PC-9 (cell line): ENCODE data around the gene COX5A. TPM values are rescaled to one million over a fixed set of nuclear protein-coding genes. Genes with fewer than 3 reads are reported as not detected.

Experiments used
- BruUV-seq: library from RNA; stranded (reverse); fragments of 400-500 nt; replicated peaks from 2 replicates; lab custom pipeline; 2021; lab: Mats Ljungman, UMichigan
- CTCF ChIA-PET: fragments of 300-600 bp; sonication (Branson Sonifier 250); formaldehyde crosslinking; loops from one replicate; lab custom pipeline; 2022; ENCODE audit warnings: antibody characterized with exemption; lab: Charles Lee
- POLR2A ChIA-PET: fragments of 300-600 bp; sonication (Branson Sonifier 250); formaldehyde crosslinking; loops from one replicate; lab custom pipeline; 2022; ENCODE audit warnings: antibody characterized with exemption; ENCODE audit not compliant: unreplicated experiment; lab: Charles Lee
- DNase-seq, 2 experiments: peaks; one replicate each; pipeline versions ENCODE4 v3.0.0 to v3.0.0-alpha.2; 2015 to 2022; ENCODE audit warnings: mixed read lengths in 1 of 2
- H2AFZ ChIP-seq: fragments of 200-600 bp; sonication (generic); 2 replicates; pipeline ENCODE4 v1.8.1; 2017; ENCODE audit warnings: antibody characterized with exemption
- H3F3A ChIP-seq: fragments of 200-600 bp; sonication (generic); 2 replicates; pipeline ENCODE4 v1.8.1; 2017; ENCODE audit warnings: antibody characterized with exemption, mild to moderate bottlenecking, low read depth; ENCODE audit not compliant: insufficient read depth
- H3K27ac ChIP-seq: fragments of 200-600 bp; sonication (generic); 2 replicates; pipeline ENCODE4 v1.6.1; 2016; ENCODE audit warnings: mixed run types
- H3K27me3 ChIP-seq: fragments of 200-600 bp; sonication (generic); 2 replicates; pipeline ENCODE4 v1.6.1; 2016; ENCODE audit warnings: low read depth, mixed run types; ENCODE audit not compliant: insufficient read depth
- H3K36me3 ChIP-seq: fragments of 200-600 bp; sonication (generic); 2 replicates; pipeline ENCODE4 v1.6.1; 2016; ENCODE audit warnings: low read depth, mixed run types
- H3K4me1 ChIP-seq: fragments of 200-600 bp; sonication (generic); replicated peaks from 2 replicates; pipeline ENCODE4 v1.6.1; 2016; ENCODE audit warnings: mixed run types; ENCODE audit not compliant: insufficient read depth
- H3K4me2 ChIP-seq: fragments of 200-600 bp; sonication (generic); 2 replicates; pipeline ENCODE4 v1.6.1; 2017; ENCODE audit warnings: mixed run types
- H3K4me3 ChIP-seq: fragments of 200-600 bp; sonication (generic); 2 replicates; pipeline ENCODE4 v1.6.1; 2016; ENCODE audit warnings: mixed run types
- H3K79me2 ChIP-seq: fragments of 200-600 bp; sonication (generic); 2 replicates; pipeline ENCODE4 v1.6.1; 2017; ENCODE audit warnings: low read depth, mixed run types
- H3K9me2 ChIP-seq: fragments of 200-600 bp; sonication (generic); 2 replicates; pipeline ENCODE4 v1.8.1; 2017; ENCODE audit warnings: mild to moderate bottlenecking; ENCODE audit not compliant: insufficient read depth
- H3K9me3 ChIP-seq: fragments of 200-600 bp; sonication (generic); 2 replicates; pipeline ENCODE4 v1.8.1; 2016; ENCODE audit warnings: low read depth; ENCODE audit not compliant: insufficient read depth
- H4K20me1 ChIP-seq: fragments of 200-600 bp; sonication (generic); 2 replicates; pipeline ENCODE4 v1.8.1; 2017; ENCODE audit not compliant: insufficient read depth
- CTCF ChIP-seq: fragments of 200-600 bp; sonication (generic); conservative IDR thresholded peaks from 2 replicates; pipeline ENCODE4 v1.6.1; 2017; ENCODE audit warnings: mixed run types, antibody characterized with exemption, mild to moderate bottlenecking, moderate library complexity
- EZH2 ChIP-seq: fragments of 200-600 bp; sonication (generic); IDR thresholded peaks from 2 replicates; pipeline ENCODE4 v1.8.0; 2017; ENCODE audit warnings: antibody characterized with exemption, low read depth
- intact Hi-C: fragments of 100-400 bp; cut with micrococcal nuclease; formaldehyde crosslinking; loops from one replicate; pipeline ENCODE4 v1.10.0; 2022; ENCODE audit not compliant: unreplicated experiment
- total RNA-seq: library from RNA; stranded (reverse); gene quantifications from 2 replicates; pipeline ENCODE4 v1.2.3, GENCODE V29; 2021

COX5A gene
- total RNA-seq, 1 experiment from 2014 or later = 247 TPM

GRCh38 chr15:74913041-74913440 is 24.8 kb downstream of the COX5A start:
- intact Hi-C loops = no loop called here
- peak in 1 of 2 experiments; percentile 53 for DNase-seq
- no peak overlapping the region for H3K4me3 ChIP-seq
- no peak overlapping the region for H3K27ac ChIP-seq
- TF ChIP-seq CTCF (no peak), EZH2 (no peak)
- H4K20me1 ChIP-seq = no peaks in the 10 kb centered on the region
- no TSS peak for BruUV-seq
- ChIA-PET POLR2A (interaction anchor here (0.5 to 0.6 kb wide), 2 partner anchors 35 to 543 kb away, joined by 4 to 5 read pairs; no protein-coding TSS in a partner anchor), CTCF (interaction anchor here (0.6 to 0.9 kb wide), 3 partner anchors 10 to 189 kb away, joined by 6 to 16 read pairs (median 6); no protein-coding TSS in a partner anchor)
- no peaks in the 10 kb centered on the region for H3K9me3 ChIP-seq
- H3K79me2 ChIP-seq = no peaks in the 10 kb centered on the region
- H3F3A ChIP-seq = peaks cover 24% of the 10 kb centered on the region; the same call in 1 of the 2 replicates
- H3K36me3 ChIP-seq = 0 out of 2 replicates have a peak, but pooled peaks cover 6% of the 10 kb centered on the region
- no peaks in the 10 kb centered on the region for H3K9me2 ChIP-seq
- H3K4me1 ChIP-seq = no peaks in the 10 kb centered on the region
- no peak overlapping the region for H3K4me2 ChIP-seq
- H3K27me3 ChIP-seq = no peaks in the 10 kb centered on the region
- no peak overlapping the region for H2AFZ ChIP-seq

GRCh38 chr15:74908635-74909034 is 29.2 kb downstream of the COX5A start:
- no TSS peak for BruUV-seq
- no peak overlapping the region for H3K4me3 ChIP-seq
- H3K79me2 ChIP-seq = peaks cover 26% of the 10 kb centered on the region
- no peak overlapping the region for H3K4me2 ChIP-seq
- H3F3A ChIP-seq = peaks cover 13% of the 10 kb centered on the region; the same call in 1 of the 2 replicates
- no peaks in the 10 kb centered on the region for H3K9me3 ChIP-seq
- POLR2A ChIA-PET = interaction anchor here (0.6 kb wide), 1 partner anchor 25 kb away, joined by 3 read pairs; no protein-coding TSS in a partner anchor
- no peaks in the 10 kb centered on the region for H3K9me2 ChIP-seq
- H3K4me1 ChIP-seq = peaks cover 14% of the 10 kb centered on the region
- H3K36me3 ChIP-seq = 0 out of 2 replicates have a peak, but pooled peaks cover 9% of the 10 kb centered on the region
- CTCF ChIA-PET = no interaction called here
- no peaks in the 10 kb centered on the region for H4K20me1 ChIP-seq
- no peaks in the 10 kb centered on the region for H3K27me3 ChIP-seq
- no peak overlapping the region for H3K27ac ChIP-seq
- no peak overlapping the region for H2AFZ ChIP-seq
- no peak for DNase-seq
- intact Hi-C loops = no loop called here
- no peak for TF ChIP-seq CTCF
- no peak for TF ChIP-seq EZH2

GRCh38 chr15:74907163-74907870 is 30.6 kb downstream of the COX5A start:
- H2AFZ ChIP-seq = peak overlapping the region; percentile 100
- H3F3A ChIP-seq = peaks cover 17% of the 10 kb centered on the region; the same call in 1 of the 2 replicates
- no peaks in the 10 kb centered on the region for H4K20me1 ChIP-seq
- intact Hi-C loops = loop anchor here (2.0 kb wide), 1 partner anchor 31 kb away; the partner anchor contains the start of gene COX5A
- DNase-seq = no peak
- TF ChIP-seq CTCF (no peak), EZH2 (no peak)
- H3K27ac ChIP-seq = peak overlapping the region; percentile 52; the same call in 1 of the 2 replicates
- peak overlapping the region; percentile 96 for H3K4me3 ChIP-seq
- H3K4me2 ChIP-seq = peak overlapping the region; percentile 93
- H3K79me2 ChIP-seq = peaks cover 26% of the 10 kb centered on the region
- BruUV-seq = TSS peak; percentile 80
- CTCF ChIA-PET = no interaction called here
- POLR2A ChIA-PET = interaction anchor here (0.7 kb wide), 3 partner anchors 31 to 530 kb away, joined by 3 to 8 read pairs (median 3); partner anchors contain the start of gene COX5A
- H3K4me1 ChIP-seq = peaks cover 21% of the 10 kb centered on the region
- H3K9me3 ChIP-seq = no peaks in the 10 kb centered on the region
- peaks cover 17% of the 10 kb centered on the region; the same call in 1 of the 2 replicates for H3K36me3 ChIP-seq
- H3K27me3 ChIP-seq = no peaks in the 10 kb centered on the region
- H3K9me2 ChIP-seq = no peaks in the 10 kb centered on the region
